ENCODE data around the gene KRT3.

DNA sequence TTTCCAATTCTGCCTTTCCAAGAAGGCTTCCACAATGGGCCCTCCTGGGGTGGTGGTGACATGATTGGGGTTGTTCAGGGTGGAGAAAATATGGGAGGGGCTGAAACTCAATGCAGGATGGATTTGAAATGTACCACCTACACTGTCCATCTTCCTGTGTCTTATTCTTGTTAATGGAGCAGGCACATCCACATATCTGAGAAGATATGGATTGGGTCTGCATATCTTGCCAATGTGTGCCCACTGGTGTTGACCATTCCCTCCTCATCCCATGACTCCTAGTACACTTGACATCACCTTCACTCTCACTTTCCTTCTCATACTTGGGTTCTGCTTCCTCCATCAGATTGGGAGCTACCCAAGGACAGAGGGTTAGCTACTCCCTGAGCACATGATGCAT is 26.0 kb downstream of the KRT3 start:
- no peak for TF ChIP-seq ISL1 (CRISPR knock-in tag; IDR thresholded peaks at IDR 0.05)
- TF ChIP-seq GLIS3 (CRISPR knock-in tag; IDR thresholded peaks at IDR 0.05): no peak
- no peak for TF ChIP-seq CREB5 (CRISPR knock-in tag; IDR thresholded peaks at IDR 0.05; ENCODE audit: low read depth)
- TF ChIP-seq RARB (CRISPR knock-in tag; IDR thresholded peaks at IDR 0.05): no peak
- TF ChIP-seq, protein P1, sequence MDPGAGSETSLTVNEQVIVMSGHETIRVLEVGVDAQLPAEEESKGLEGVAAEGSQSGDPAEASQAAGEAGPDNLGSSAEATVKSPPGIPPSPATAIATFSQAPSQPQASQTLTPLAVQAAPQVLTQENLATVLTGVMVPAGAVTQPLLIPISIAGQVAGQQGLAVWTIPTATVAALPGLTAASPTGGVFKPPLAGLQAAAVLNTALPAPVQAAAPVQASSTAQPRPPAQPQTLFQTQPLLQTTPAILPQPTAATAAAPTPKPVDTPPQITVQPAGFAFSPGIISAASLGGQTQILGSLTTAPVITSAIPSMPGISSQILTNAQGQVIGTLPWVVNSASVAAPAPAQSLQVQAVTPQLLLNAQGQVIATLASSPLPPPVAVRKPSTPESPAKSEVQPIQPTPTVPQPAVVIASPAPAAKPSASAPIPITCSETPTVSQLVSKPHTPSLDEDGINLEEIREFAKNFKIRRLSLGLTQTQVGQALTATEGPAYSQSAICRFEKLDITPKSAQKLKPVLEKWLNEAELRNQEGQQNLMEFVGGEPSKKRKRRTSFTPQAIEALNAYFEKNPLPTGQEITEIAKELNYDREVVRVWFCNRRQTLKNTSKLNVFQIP (CRISPR knock-in tag; IDR thresholded peaks at IDR 0.05; ENCODE audit: borderline replicate concordance, low read depth): no peak
- TF ChIP-seq, protein P2, sequence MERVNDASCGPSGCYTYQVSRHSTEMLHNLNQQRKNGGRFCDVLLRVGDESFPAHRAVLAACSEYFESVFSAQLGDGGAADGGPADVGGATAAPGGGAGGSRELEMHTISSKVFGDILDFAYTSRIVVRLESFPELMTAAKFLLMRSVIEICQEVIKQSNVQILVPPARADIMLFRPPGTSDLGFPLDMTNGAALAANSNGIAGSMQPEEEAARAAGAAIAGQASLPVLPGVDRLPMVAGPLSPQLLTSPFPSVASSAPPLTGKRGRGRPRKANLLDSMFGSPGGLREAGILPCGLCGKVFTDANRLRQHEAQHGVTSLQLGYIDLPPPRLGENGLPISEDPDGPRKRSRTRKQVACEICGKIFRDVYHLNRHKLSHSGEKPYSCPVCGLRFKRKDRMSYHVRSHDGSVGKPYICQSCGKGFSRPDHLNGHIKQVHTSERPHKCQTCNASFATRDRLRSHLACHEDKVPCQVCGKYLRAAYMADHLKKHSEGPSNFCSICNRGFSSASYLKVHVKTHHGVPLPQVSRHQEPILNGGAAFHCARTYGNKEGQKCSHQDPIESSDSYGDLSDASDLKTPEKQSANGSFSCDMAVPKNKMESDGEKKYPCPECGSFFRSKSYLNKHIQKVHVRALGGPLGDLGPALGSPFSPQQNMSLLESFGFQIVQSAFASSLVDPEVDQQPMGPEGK (CRISPR knock-in tag; IDR thresholded peaks at IDR 0.05; ENCODE audit: borderline replicate concordance): no peak

All from SK-N-SH treated with all-trans-retinoic acid at 6 μM for 48 hours (cell line).